Uterus (tissue), 2 donors: ENCODE results near the gene CHCHD10.

ENCODE experiments used
- POLR2A ChIP-seq, 2 donors: fragments of 450-650 bp; IDR thresholded peaks; one replicate each; pipeline ENCODE4 v1.6.1; 2016; ENCODE audit warnings: antibody characterized with exemption in 2 of 2, mild to moderate bottlenecking in 1 of 2, moderate library complexity in 1 of 2
- TF ChIP-seq, protein P1 (sequence below), 4 experiments: fragments of 200-600 bp in 2 of 4; fragments of 450-650 bp in 2 of 4; sonication (generic) in 2 of 4; IDR thresholded peaks; one replicate each; pipeline ENCODE4 v1.5.1; 2016 to 2019; ENCODE audit warnings: antibody characterized with exemption in 4 of 4, mild to moderate bottlenecking in 2 of 4, moderate library complexity in 1 of 4

DNA sequence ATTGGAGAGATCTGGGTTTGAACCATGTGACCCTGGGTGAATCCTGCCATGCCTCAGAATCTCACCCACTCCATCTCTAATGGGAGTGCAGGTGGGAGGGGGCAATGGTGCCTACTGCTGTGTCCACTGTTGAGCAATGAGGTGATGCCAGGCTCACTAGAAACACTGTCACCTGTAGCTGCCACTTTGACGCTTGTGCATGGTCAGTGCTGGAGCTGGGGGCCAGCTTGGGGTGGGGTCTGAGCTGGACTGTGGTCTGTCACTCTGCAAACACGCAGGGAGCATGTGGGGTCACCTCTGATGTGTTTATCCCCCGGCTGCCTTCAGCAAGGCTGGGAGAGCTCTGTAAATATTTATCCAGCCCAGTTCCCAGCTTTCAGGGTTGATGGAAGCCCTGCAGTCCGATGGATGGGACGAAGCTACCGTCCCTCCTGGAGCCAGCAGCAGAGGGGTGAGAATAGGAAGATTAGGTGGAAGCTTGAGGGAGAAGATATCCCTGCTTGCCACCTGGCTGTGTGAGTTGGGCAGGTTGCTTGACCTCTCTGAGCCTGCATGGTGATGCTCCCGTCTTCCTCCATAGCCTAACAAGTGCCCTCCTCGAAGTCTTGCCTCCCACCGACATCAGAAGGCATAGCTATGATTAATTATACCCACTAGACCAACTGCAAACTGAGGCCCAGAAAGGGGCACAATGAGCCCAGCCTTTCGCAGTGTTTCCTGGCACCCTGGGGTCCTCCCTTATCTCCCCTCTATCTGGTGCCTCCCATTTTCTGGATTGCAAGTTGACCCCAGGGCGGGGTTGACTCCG, 6.5 kb upstream of the CHCHD10 start:
- TF ChIP-seq, protein P1, sequence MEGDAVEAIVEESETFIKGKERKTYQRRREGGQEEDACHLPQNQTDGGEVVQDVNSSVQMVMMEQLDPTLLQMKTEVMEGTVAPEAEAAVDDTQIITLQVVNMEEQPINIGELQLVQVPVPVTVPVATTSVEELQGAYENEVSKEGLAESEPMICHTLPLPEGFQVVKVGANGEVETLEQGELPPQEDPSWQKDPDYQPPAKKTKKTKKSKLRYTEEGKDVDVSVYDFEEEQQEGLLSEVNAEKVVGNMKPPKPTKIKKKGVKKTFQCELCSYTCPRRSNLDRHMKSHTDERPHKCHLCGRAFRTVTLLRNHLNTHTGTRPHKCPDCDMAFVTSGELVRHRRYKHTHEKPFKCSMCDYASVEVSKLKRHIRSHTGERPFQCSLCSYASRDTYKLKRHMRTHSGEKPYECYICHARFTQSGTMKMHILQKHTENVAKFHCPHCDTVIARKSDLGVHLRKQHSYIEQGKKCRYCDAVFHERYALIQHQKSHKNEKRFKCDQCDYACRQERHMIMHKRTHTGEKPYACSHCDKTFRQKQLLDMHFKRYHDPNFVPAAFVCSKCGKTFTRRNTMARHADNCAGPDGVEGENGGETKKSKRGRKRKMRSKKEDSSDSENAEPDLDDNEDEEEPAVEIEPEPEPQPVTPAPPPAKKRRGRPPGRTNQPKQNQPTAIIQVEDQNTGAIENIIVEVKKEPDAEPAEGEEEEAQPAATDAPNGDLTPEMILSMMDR (IDR thresholded peaks at IDR 0.05), result no peak
- no peak for TF ChIP-seq POLR2A (IDR thresholded peaks at IDR 0.05)
